Uterus (tissue), 2 donors: ENCODE results near the gene ZNF736.

ENCODE experiments used
- POLR2A ChIP-seq, 2 donors: fragments of 450-650 bp; IDR thresholded peaks; one replicate each; pipeline ENCODE4 v1.6.1; 2016; ENCODE audit warnings: antibody characterized with exemption in 2 of 2, mild to moderate bottlenecking in 1 of 2, moderate library complexity in 1 of 2
- TF ChIP-seq, protein P1 (sequence below), 4 experiments: fragments of 200-600 bp in 2 of 4; fragments of 450-650 bp in 2 of 4; sonication (generic) in 2 of 4; IDR thresholded peaks; one replicate each; pipeline ENCODE4 v1.5.1; 2016 to 2019; ENCODE audit warnings: antibody characterized with exemption in 4 of 4, mild to moderate bottlenecking in 2 of 4, moderate library complexity in 1 of 4

DNA sequence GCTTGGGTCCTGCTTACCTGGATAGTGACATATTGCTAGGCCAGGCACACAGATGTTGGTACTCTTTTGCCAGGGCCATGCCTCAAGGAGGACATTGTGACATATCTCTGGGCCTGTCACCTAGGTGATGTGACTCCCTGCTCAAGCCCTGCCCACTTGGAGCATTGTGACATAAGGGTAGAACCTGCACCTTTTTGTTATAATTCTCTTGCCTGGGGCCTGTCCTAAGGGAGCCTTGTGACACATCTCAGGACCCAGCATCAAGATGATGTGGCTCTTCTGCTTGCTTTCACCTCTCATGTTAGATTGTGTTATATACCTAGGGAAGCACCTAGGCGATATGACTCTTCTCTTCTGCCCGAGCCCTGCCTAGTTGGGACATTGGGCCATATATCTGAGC, 57.4 kb downstream of the ZNF736 start:
- no peak for TF ChIP-seq POLR2A (IDR thresholded peaks at IDR 0.05)
- TF ChIP-seq, protein P1, sequence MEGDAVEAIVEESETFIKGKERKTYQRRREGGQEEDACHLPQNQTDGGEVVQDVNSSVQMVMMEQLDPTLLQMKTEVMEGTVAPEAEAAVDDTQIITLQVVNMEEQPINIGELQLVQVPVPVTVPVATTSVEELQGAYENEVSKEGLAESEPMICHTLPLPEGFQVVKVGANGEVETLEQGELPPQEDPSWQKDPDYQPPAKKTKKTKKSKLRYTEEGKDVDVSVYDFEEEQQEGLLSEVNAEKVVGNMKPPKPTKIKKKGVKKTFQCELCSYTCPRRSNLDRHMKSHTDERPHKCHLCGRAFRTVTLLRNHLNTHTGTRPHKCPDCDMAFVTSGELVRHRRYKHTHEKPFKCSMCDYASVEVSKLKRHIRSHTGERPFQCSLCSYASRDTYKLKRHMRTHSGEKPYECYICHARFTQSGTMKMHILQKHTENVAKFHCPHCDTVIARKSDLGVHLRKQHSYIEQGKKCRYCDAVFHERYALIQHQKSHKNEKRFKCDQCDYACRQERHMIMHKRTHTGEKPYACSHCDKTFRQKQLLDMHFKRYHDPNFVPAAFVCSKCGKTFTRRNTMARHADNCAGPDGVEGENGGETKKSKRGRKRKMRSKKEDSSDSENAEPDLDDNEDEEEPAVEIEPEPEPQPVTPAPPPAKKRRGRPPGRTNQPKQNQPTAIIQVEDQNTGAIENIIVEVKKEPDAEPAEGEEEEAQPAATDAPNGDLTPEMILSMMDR (IDR thresholded peaks at IDR 0.05) = no peak
